GM23338 (cell line): ENCODE results near the gene TUBB1. TPM values are rescaled to one million over a fixed set of nuclear protein-coding genes. Genes with fewer than 3 reads are reported as not detected.

ENCODE experiments used
- ATAC-seq: fragments of 200-7000 bp; cut with Tn5 transposase; 3 replicates; pipeline ENCODE4 v1.9.1; 2020
- DNase-seq: peaks from one replicate; pipeline ENCODE4 v3.0.0-alpha.2; 2015; ENCODE audit warnings: low spot score
- H2AFZ ChIP-seq: fragments of 200-600 bp; sonication (generic); 2 replicates; pipeline ENCODE4 v1.8.0; 2016; ENCODE audit warnings: antibody characterized with exemption, mild to moderate bottlenecking, moderate library complexity
- H3F3A ChIP-seq: fragments of 200-600 bp; sonication (generic); replicated peaks from 2 replicates; pipeline ENCODE4 v1.8.0; 2017; ENCODE audit warnings: antibody characterized with exemption, mixed run types, low read depth
- H3K27ac ChIP-seq: fragments of 200-600 bp; sonication (generic); 2 replicates; pipeline ENCODE4 v1.6.1; 2016; ENCODE audit warnings: low read depth
- H3K27me3 ChIP-seq: fragments of 200-600 bp; sonication (generic); 2 replicates; pipeline ENCODE4 v1.8.0; 2016; ENCODE audit warnings: mild to moderate bottlenecking, mixed run types, moderate library complexity; ENCODE audit not compliant: insufficient read depth
- H3K36me3 ChIP-seq: fragments of 200-600 bp; sonication (generic); 2 replicates; pipeline ENCODE4 v1.8.0; 2016; ENCODE audit warnings: mild to moderate bottlenecking; ENCODE audit not compliant: insufficient read depth
- H3K4me1 ChIP-seq: fragments of 200-600 bp; sonication (generic); 2 replicates; pipeline ENCODE4 v1.8.0; 2016; ENCODE audit warnings: mild to moderate bottlenecking, moderate library complexity; ENCODE audit not compliant: insufficient read depth
- H3K4me2 ChIP-seq: fragments of 200-600 bp; sonication (generic); 2 replicates; pipeline ENCODE4 v1.7.1; 2017; ENCODE audit warnings: mixed run types
- H3K4me3 ChIP-seq: fragments of 200-600 bp; sonication (generic); 2 replicates; pipeline ENCODE4 v1.6.1; 2016; ENCODE audit warnings: mixed run types
- H3K79me2 ChIP-seq: fragments of 200-600 bp; sonication (generic); replicated peaks from 2 replicates; pipeline ENCODE4 v1.8.0; 2017; ENCODE audit warnings: mild to moderate bottlenecking; ENCODE audit not compliant: insufficient read depth
- H3K9me2 ChIP-seq: fragments of 200-600 bp; sonication (generic); 2 replicates; pipeline ENCODE4 v1.8.0; 2017; ENCODE audit not compliant: insufficient read depth
- H4K20me1 ChIP-seq: fragments of 200-600 bp; sonication (generic); replicated peaks from 2 replicates; pipeline ENCODE4 v1.8.0; 2017; ENCODE audit warnings: mild to moderate bottlenecking; ENCODE audit not compliant: insufficient read depth
- H3K27ac Mint-ChIP-seq: 2 replicates; pipeline ENCODE4 v1.8.0; 2020; ENCODE audit warnings: inconsistent platforms, mild to moderate bottlenecking, moderate library complexity, mixed read lengths
- H3K27me3 Mint-ChIP-seq: 3 replicates; pipeline ENCODE4 v1.8.0; 2022; ENCODE audit warnings: low read depth, mild to moderate bottlenecking, moderate library complexity, mixed read lengths, inconsistent platforms; ENCODE audit not compliant: insufficient read depth, poor library complexity
- H3K36me3 Mint-ChIP-seq: 3 replicates; pipeline ENCODE4 v1.8.0; 2021; ENCODE audit warnings: low read depth, mild to moderate bottlenecking, inconsistent platforms, moderate library complexity, mixed read lengths
- H3K4me1 Mint-ChIP-seq: 3 replicates; pipeline ENCODE4 v1.8.0; 2020; ENCODE audit warnings: mild to moderate bottlenecking, inconsistent platforms, mixed read lengths
- H3K4me3 Mint-ChIP-seq: 3 replicates; pipeline ENCODE4 v1.8.0; 2021; ENCODE audit warnings: moderate library complexity, mild to moderate bottlenecking, inconsistent platforms, mixed read lengths
- H3K9me3 Mint-ChIP-seq: 3 replicates; pipeline ENCODE4 v1.8.0; 2020; ENCODE audit warnings: moderate library complexity, mild to moderate bottlenecking, inconsistent platforms, mixed read lengths
- CREB1 ChIP-seq: fragments of 250-450 bp; sonication (Bioruptor Pico); IDR thresholded peaks from 2 replicates; pipeline ENCODE4 v1.5.0; 2020; ENCODE audit warnings: low read depth, mild to moderate bottlenecking, moderate library complexity
- EZH2 ChIP-seq: fragments of 200-600 bp; sonication (generic); IDR thresholded peaks from one replicate; pipeline ENCODE4 v1.8.0; 2017; ENCODE audit warnings: antibody characterized with exemption, mild to moderate bottlenecking, low read depth; ENCODE audit not compliant: unreplicated experiment
- EZH2phosphoT487 ChIP-seq: fragments of 200-600 bp; sonication (generic); IDR thresholded peaks from one replicate; pipeline ENCODE4 v1.8.1; 2018; ENCODE audit warnings: antibody characterized with exemption; ENCODE audit not compliant: unreplicated experiment
- JUNB ChIP-seq: IDR thresholded peaks from one replicate; pipeline ENCODE4 v1.6.1; 2016; ENCODE audit warnings: antibody characterized with exemption; ENCODE audit not compliant: unreplicated experiment
- NANOG ChIP-seq: IDR thresholded peaks from 2 replicates; pipeline ENCODE4 v1.6.1; 2016; ENCODE audit warnings: antibody characterized with exemption, borderline replicate concordance
- POLR2AphosphoS5 ChIP-seq: IDR thresholded peaks from 2 replicates; pipeline ENCODE4 v1.6.1; 2016; ENCODE audit warnings: antibody characterized with exemption, low read depth
- STAT1 ChIP-seq: IDR thresholded peaks from one replicate; pipeline ENCODE4 v1.6.1; 2016; ENCODE audit warnings: antibody characterized with exemption; ENCODE audit not compliant: unreplicated experiment
- ZNF114 ChIP-seq: fragments of 250-450 bp; sonication (Bioruptor Pico); IDR thresholded peaks from 2 replicates; pipeline ENCODE4 v1.5.0; 2020; ENCODE audit warnings: mild to moderate bottlenecking, moderate library complexity
- ZNF331 ChIP-seq: fragments of 250-450 bp; sonication (Bioruptor Pico); IDR thresholded peaks from 2 replicates; pipeline ENCODE4 v1.5.0; 2020; ENCODE audit warnings: low read depth, mild to moderate bottlenecking, moderate library complexity
- polyA plus RNA-seq: library from polyadenylated mRNA; unstranded; fragments of >200 nt; fragmentation: Nextera tagmentation; extraction: Ambion mirVana; gene quantifications from 2 replicates; pipeline ENCODE4 v1.2.1, GENCODE V29; 2016
- total RNA-seq: library from RNA; depleted of rRNA; stranded (reverse); fragments of >200 nt; shearing (Covaris generic); gene quantifications from 2 replicates; pipeline ENCODE4 v1.2.3, GENCODE V29; 2014
- TF ChIP-seq, protein P1 (sequence below): IDR thresholded peaks from 2 replicates; pipeline ENCODE4 v1.6.1; 2016; ENCODE audit warnings: antibody characterized with exemption
- TF ChIP-seq, protein P2 (sequence below), 2 experiments: fragments of 200-600 bp in 1 of 2; sonication (generic) in 1 of 2; conservative IDR thresholded peaks; 2 replicates each; pipeline versions ENCODE4 v1.5.1 to v1.6.1; 2016 to 2017; ENCODE audit warnings: antibody characterized with exemption in 2 of 2, low read depth in 2 of 2, mild to moderate bottlenecking in 2 of 2, moderate library complexity in 1 of 2

Gene TUBB1
- total and polyA plus RNA-seq, 2 experiments from 2014 or later = not detected

DNA sequence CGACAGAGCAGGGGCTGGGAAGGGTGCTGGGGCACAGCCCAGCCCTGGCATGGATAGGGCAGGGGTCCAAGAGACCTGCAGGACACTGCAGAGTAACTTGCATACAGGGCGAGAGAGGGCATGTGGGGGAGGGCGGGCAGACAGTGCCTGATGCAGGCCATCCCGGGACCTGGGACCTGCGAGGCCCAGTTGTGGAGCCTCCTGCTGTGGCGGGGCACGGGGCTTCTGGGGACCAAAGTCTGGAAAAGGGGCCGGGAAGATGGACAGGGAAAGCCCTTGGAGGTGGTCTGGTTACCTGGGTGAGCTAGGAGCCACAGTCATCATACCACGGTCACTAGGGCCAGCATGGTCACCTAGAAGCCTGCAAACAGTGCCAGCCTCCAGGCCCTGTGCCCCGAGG, 412 bp upstream of the TUBB1 start:
- Histone ChIP-seq H3K4me3 (no peak overlapping the region), H2AFZ (no peak overlapping the region), H3K27me3 (no peaks in the 10 kb centered on the region), H3K79me2 (no peaks in the 10 kb centered on the region), H4K20me1 (no peaks in the 10 kb centered on the region), H3K36me3 (no peaks in the 10 kb centered on the region), H3K27ac (no peak overlapping the region), H3K4me1 (no peaks in the 10 kb centered on the region), H3K9me2 (no peaks in the 10 kb centered on the region), H3K4me2 (no peak overlapping the region), H3F3A (no peaks in the 10 kb centered on the region)
- H3K36me3 Mint-ChIP-seq = peaks cover 16% of the 10 kb centered on the region
- no peaks in the 10 kb centered on the region for H3K9me3 Mint-ChIP-seq
- ATAC-seq (no peak), DNase-seq (no peak)
- H3K4me1 Mint-ChIP-seq = peaks cover 8% of the 10 kb centered on the region; the same call in 2 of the 3 replicates
- no peak overlapping the region for H3K4me3 Mint-ChIP-seq
- no peak for TF ChIP-seq ZNF331 (CRISPR knock-in tag)
- H3K27ac Mint-ChIP-seq = no peak overlapping the region
- H3K27me3 Mint-ChIP-seq = peaks cover 8% of the 10 kb centered on the region

DNA sequence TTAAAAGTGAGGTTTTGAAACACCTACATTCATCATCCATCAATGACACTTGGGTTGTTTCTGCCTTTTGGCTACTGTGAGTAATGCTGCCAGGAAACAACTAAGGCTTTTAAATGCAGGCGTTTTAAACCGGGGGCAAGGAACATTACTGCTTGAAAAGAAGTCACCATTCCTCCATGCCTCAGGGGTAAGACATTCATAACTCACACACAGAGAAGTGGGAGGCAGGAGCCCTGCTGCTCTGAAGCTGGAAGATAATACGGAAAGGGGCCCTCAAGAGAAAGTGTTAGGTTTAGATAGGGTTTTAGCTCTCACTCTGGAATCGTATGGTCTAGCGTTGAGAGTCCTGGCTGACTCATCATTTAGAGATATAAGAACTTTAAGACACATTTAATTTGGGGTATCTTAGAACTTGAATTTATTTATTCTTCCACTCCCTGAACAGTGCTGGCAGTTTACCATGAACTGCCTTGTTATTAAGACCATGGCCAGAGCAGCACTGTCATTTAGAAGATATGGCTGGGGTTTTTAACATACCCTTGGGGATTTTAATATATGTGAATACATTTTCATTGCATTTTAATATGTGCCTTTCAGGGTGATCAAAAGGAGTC, 1.8 kb downstream of the TUBB1 start:
- no peak overlapping the region for H3K4me2 ChIP-seq
- ATAC-seq = no peak

DNA sequence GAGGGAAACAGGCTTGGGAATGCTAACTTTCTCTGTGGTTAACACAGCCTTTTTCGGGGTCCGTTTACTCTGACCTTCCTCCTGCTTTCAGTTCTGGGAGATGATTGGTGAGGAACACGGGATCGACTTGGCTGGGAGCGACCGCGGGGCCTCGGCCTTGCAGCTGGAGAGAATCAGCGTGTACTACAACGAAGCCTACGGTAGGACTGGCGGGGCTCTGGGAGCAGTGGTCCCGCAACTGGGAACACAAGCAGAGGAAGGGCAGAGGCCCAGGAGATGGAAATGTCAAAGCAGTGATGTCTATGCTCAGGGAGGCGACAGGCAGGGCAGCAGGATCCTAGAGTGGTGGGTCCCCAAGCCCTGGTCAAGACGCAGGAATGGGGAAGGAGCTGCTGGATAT, 3.5 kb downstream of the TUBB1 start:
- no peak overlapping the region; the same call in 1 of the 2 replicates for H3K27ac Mint-ChIP-seq
- TF ChIP-seq NANOG (no peak), EZH2phosphoT487 (no peak), EZH2 (no peak), STAT1 (no peak), ZNF114 (CRISPR knock-in tag) (no peak), ZNF331 (CRISPR knock-in tag) (no peak)
- TF ChIP-seq, protein P1, sequence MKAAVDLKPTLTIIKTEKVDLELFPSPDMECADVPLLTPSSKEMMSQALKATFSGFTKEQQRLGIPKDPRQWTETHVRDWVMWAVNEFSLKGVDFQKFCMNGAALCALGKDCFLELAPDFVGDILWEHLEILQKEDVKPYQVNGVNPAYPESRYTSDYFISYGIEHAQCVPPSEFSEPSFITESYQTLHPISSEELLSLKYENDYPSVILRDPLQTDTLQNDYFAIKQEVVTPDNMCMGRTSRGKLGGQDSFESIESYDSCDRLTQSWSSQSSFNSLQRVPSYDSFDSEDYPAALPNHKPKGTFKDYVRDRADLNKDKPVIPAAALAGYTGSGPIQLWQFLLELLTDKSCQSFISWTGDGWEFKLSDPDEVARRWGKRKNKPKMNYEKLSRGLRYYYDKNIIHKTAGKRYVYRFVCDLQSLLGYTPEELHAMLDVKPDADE = no peak
- TF ChIP-seq, protein P2, sequence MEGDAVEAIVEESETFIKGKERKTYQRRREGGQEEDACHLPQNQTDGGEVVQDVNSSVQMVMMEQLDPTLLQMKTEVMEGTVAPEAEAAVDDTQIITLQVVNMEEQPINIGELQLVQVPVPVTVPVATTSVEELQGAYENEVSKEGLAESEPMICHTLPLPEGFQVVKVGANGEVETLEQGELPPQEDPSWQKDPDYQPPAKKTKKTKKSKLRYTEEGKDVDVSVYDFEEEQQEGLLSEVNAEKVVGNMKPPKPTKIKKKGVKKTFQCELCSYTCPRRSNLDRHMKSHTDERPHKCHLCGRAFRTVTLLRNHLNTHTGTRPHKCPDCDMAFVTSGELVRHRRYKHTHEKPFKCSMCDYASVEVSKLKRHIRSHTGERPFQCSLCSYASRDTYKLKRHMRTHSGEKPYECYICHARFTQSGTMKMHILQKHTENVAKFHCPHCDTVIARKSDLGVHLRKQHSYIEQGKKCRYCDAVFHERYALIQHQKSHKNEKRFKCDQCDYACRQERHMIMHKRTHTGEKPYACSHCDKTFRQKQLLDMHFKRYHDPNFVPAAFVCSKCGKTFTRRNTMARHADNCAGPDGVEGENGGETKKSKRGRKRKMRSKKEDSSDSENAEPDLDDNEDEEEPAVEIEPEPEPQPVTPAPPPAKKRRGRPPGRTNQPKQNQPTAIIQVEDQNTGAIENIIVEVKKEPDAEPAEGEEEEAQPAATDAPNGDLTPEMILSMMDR (conservative IDR thresholded peaks at IDR 0.05; ENCODE audit: low read depth in 2 of 2) = no peak

More for the DNA sequence above, 1.8 kb downstream of the TUBB1 start:
- H3K36me3 Mint-ChIP-seq = peaks cover 32% of the 10 kb centered on the region
- H4K20me1 ChIP-seq = no peaks in the 10 kb centered on the region
- peaks cover 8% of the 10 kb centered on the region; the same call in 1 of the 2 replicates for H3K36me3 ChIP-seq
- H3K9me2 ChIP-seq = no peaks in the 10 kb centered on the region
- H3K4me1 Mint-ChIP-seq = peaks cover 22% of the 10 kb centered on the region
- H3K27me3 Mint-ChIP-seq = peaks cover 10% of the 10 kb centered on the region
- no peaks in the 10 kb centered on the region for H3F3A ChIP-seq
- peaks cover 5% of the 10 kb centered on the region for H3K4me1 ChIP-seq
- TF ChIP-seq JUNB = no peak
- TF ChIP-seq STAT1 = no peak
- no peak for TF ChIP-seq POLR2AphosphoS5
- no peak for TF ChIP-seq CREB1 (CRISPR knock-in tag)
- H3K27ac ChIP-seq = no peak overlapping the region
- no peak overlapping the region for H2AFZ ChIP-seq
- no peak for DNase-seq
- H3K27me3 ChIP-seq = no peaks in the 10 kb centered on the region
- H3K27ac Mint-ChIP-seq = no peak overlapping the region
- H3K9me3 Mint-ChIP-seq = no peaks in the 10 kb centered on the region
- no peak overlapping the region for H3K4me3 ChIP-seq
- H3K4me3 Mint-ChIP-seq = no peak overlapping the region
- H3K79me2 ChIP-seq = no peaks in the 10 kb centered on the region; the same call in 1 of the 2 replicates

More for the DNA sequence above, 3.5 kb downstream of the TUBB1 start:
- H3K9me3 Mint-ChIP-seq = no peaks in the 10 kb centered on the region
- peaks cover 18% of the 10 kb centered on the region for H3K27me3 Mint-ChIP-seq
- peaks cover 26% of the 10 kb centered on the region for H3K4me1 Mint-ChIP-seq
- Histone ChIP-seq H3K9me2 (no peaks in the 10 kb centered on the region), H2AFZ (no peak overlapping the region), H3K27ac (no peak overlapping the region), H3F3A (0 out of 2 replicates have a peak, but pooled peaks cover 2% of the 10 kb centered on the region), H3K27me3 (no peaks in the 10 kb centered on the region), H3K4me1 (peaks cover 13% of the 10 kb centered on the region), H3K79me2 (peaks cover 15% of the 10 kb centered on the region), H3K4me2 (no peak overlapping the region), H4K20me1 (peaks cover 8% of the 10 kb centered on the region), H3K36me3 (peaks cover 18% of the 10 kb centered on the region; the same call in 1 of the 2 replicates), H3K4me3 (no peak overlapping the region)
- H3K36me3 Mint-ChIP-seq = peaks cover 43% of the 10 kb centered on the region
- ATAC-seq = no peak
- no peak overlapping the region for H3K4me3 Mint-ChIP-seq
- DNase-seq = no peak
